Nephron progenitor cell (in vitro differentiated cells): ENCODE data around the gene NHLH2.

ENCODE experiments used
- DNase-seq: peaks from one replicate; pipeline ENCODE4 v3.0.0; 2021
- H3K27ac Mint-ChIP-seq: 2 replicates; pipeline ENCODE4 v1.8.0; 2021; ENCODE audit warnings: mild to moderate bottlenecking, moderate library complexity, mixed read lengths
- H3K27me3 Mint-ChIP-seq: 2 replicates; pipeline ENCODE4 v1.8.0; 2021; ENCODE audit warnings: mild to moderate bottlenecking, low read depth, mixed read lengths; ENCODE audit not compliant: poor library complexity
- H3K36me3 Mint-ChIP-seq: 2 replicates; pipeline ENCODE4 v1.8.0; 2021; ENCODE audit warnings: low read depth, mixed read lengths
- H3K4me1 Mint-ChIP-seq: 2 replicates; pipeline ENCODE4 v1.8.0; 2021; ENCODE audit warnings: mixed read lengths
- H3K4me3 Mint-ChIP-seq: 2 replicates; pipeline ENCODE4 v1.8.0; 2021; ENCODE audit warnings: mild to moderate bottlenecking, moderate library complexity, mixed read lengths
- H3K9me3 Mint-ChIP-seq: 2 replicates; pipeline ENCODE4 v1.8.0; 2021; ENCODE audit warnings: mild to moderate bottlenecking, moderate library complexity, mixed read lengths
- TF ChIP-seq, protein P1 (sequence below): fragments of 200-600 bp; sonication (generic); IDR thresholded peaks from 2 replicates; pipeline ENCODE4 v1.5.0; 2021; ENCODE audit warnings: antibody characterized with exemption

NHLH2 gene

DNA sequence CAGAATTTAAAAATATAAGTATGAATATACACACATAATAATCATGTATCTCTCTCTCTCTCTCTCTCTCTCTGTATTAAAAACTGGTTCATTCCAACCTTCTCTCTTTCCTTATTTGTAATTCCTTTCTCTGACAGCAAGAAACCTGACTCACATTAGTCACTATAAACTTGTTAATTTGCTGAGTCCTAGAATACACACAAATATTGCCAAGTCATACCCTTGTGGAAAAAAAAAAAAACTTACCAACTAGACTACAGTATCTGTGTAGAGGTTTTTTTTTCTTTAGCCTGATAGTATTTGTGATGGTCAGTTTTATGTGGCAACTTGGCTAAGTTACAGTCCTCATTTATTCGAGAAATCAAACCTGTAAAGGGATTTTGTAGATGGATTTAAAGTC lies 26.3 kb upstream of the NHLH2 start:
- Mint-ChIP-seq H3K27ac (no peak overlapping the region), H3K36me3 (no peaks in the 10 kb centered on the region), H3K4me1 (peaks cover 11% of the 10 kb centered on the region), H3K9me3 (no peaks in the 10 kb centered on the region), H3K27me3 (no peaks in the 10 kb centered on the region), H3K4me3 (no peak overlapping the region)
- TF ChIP-seq, protein P1, sequence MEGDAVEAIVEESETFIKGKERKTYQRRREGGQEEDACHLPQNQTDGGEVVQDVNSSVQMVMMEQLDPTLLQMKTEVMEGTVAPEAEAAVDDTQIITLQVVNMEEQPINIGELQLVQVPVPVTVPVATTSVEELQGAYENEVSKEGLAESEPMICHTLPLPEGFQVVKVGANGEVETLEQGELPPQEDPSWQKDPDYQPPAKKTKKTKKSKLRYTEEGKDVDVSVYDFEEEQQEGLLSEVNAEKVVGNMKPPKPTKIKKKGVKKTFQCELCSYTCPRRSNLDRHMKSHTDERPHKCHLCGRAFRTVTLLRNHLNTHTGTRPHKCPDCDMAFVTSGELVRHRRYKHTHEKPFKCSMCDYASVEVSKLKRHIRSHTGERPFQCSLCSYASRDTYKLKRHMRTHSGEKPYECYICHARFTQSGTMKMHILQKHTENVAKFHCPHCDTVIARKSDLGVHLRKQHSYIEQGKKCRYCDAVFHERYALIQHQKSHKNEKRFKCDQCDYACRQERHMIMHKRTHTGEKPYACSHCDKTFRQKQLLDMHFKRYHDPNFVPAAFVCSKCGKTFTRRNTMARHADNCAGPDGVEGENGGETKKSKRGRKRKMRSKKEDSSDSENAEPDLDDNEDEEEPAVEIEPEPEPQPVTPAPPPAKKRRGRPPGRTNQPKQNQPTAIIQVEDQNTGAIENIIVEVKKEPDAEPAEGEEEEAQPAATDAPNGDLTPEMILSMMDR, result no peak
- no peak for DNase-seq

- H3K27ac Mint-ChIP-seq, result no peak overlapping the region
- peaks cover 16% of the 10 kb centered on the region for H3K4me1 Mint-ChIP-seq
- TF ChIP-seq, protein P1, result no peak
- no peaks in the 10 kb centered on the region for H3K27me3 Mint-ChIP-seq
- DNase-seq, result no peak
- H3K9me3 Mint-ChIP-seq, result no peaks in the 10 kb centered on the region
- no peak overlapping the region for H3K4me3 Mint-ChIP-seq
- no peaks in the 10 kb centered on the region for H3K36me3 Mint-ChIP-seq
Measured at GRCh38 chr1:115865704-115866380, 24.9 kb upstream of the NHLH2 start.

- Mint-ChIP-seq H3K36me3 (no peaks in the 10 kb centered on the region), H3K9me3 (no peaks in the 10 kb centered on the region), H3K27ac (no peak overlapping the region), H3K4me3 (no peak overlapping the region), H3K27me3 (no peaks in the 10 kb centered on the region), H3K4me1 (peaks cover 16% of the 10 kb centered on the region)
- DNase-seq, result no peak
- TF ChIP-seq, protein P1, result no peak
Measured at GRCh38 chr1:115862403-115862802, 21.5 kb upstream of the NHLH2 start.

- Mint-ChIP-seq H3K9me3 (peaks cover 18% of the 10 kb centered on the region), H3K36me3 (no peaks in the 10 kb centered on the region), H3K4me3 (no peak overlapping the region), H3K27ac (no peak overlapping the region), H3K4me1 (no peaks in the 10 kb centered on the region), H3K27me3 (peaks cover 12% of the 10 kb centered on the region)
- TF ChIP-seq, protein P1, result no peak
- no peak for DNase-seq
Measured at GRCh38 chr1:115854005-115854404, 13.1 kb upstream of the NHLH2 start.

DNA sequence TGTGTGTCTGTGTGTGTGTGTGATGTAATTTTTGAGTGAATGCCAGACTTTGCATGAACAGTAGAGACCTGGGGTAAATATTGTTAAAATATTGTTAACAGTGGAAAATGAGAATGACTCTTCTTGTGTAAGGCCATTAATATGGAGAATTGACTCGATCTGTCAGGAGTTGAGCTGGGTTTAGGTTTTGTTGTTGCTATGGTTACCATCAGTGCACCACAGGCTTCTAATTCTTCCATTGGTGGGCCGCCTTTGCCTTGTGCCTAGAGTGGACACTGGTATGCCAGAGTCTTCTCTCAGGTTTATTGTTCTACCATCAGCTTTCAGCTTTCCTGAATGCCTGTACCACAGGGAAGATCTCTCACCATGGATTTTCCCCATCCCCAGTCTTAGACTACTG lies 10.0 kb upstream of the NHLH2 start:
- Mint-ChIP-seq H3K27me3 (peaks cover 15% of the 10 kb centered on the region), H3K9me3 (peaks cover 18% of the 10 kb centered on the region), H3K4me3 (no peak overlapping the region), H3K4me1 (no peaks in the 10 kb centered on the region), H3K27ac (no peak overlapping the region), H3K36me3 (no peaks in the 10 kb centered on the region)
- TF ChIP-seq, protein P1, result no peak
- no peak for DNase-seq

- Mint-ChIP-seq H3K27me3 (peaks cover 15% of the 10 kb centered on the region), H3K4me1 (no peaks in the 10 kb centered on the region), H3K27ac (no peak overlapping the region)
Measured at GRCh38 chr1:115847787-115848186, 6.9 kb upstream of the NHLH2 start.

More at GRCh38 chr1:115847787-115848186, 6.9 kb upstream of the NHLH2 start:
- no peak for DNase-seq
- Mint-ChIP-seq H3K36me3 (no peaks in the 10 kb centered on the region), H3K9me3 (peaks cover 6% of the 10 kb centered on the region), H3K4me3 (no peak overlapping the region)
- TF ChIP-seq, protein P1, result no peak
